Endothelial cell of umbilical vein (primary cell): ENCODE data around the gene CELA1. TPM values are rescaled to one million over a fixed set of nuclear protein-coding genes. Genes with fewer than 3 reads are reported as not detected.

Experiments used
- BruUV-seq: library from RNA; stranded (reverse); fragments of 400-500 nt; replicated peaks from 2 replicates; lab custom pipeline; 2021; lab: Mats Ljungman, UMichigan
- CTCF ChIA-PET: fragments of 300-600, 350-600 bp; sonication (Branson Sonifier 250); formaldehyde crosslinking; loops from one replicate; lab custom pipeline; 2021; ENCODE audit warnings: antibody characterized with exemption, inconsistent platforms; lab: Charles Lee
- POLR2A ChIA-PET: fragments of 300-600, 350-600 bp; sonication (Branson Sonifier 250); formaldehyde crosslinking; loops from one replicate; lab custom pipeline; 2021; ENCODE audit warnings: antibody characterized with exemption, inconsistent platforms; lab: Charles Lee
- DNase-seq: peaks from one replicate; pipeline ENCODE4 v3.0.0-alpha.2; 2011; ENCODE audit warnings: low read depth, low spot score
- FAIRE-seq: peaks from 2 replicates; lab custom pipeline; 2011; peaks lifted over from hg19 to GRCh38; lab: Jason Lieb, UNC
- H2AFZ ChIP-seq: 2 replicates; pipeline ENCODE4 v1.6.0; 2012; ENCODE audit warnings: low read depth, low read length, control low read depth, inconsistent platforms
- H3K27ac ChIP-seq: 2 replicates; pipeline ENCODE4 v1.5.1; 2011; ENCODE audit warnings: low read depth, mild to moderate bottlenecking, control low read depth, low read length, moderate library complexity; ENCODE audit not compliant: insufficient read depth
- H3K27me3 ChIP-seq, 2 experiments: 2 replicates each; pipeline versions ENCODE4 v1.6.0 to v1.6.1; 2011; ENCODE audit warnings: low read length in 2 of 2, mixed read lengths in 1 of 2; ENCODE audit not compliant: control insufficient read depth in 2 of 2, insufficient read depth in 2 of 2
- H3K36me3 ChIP-seq, 2 experiments: 2 replicates in 1 of 2; 3 replicates in 1 of 2; pipeline ENCODE4 v1.5.1; 2011; ENCODE audit warnings: low read length in 2 of 2, mild to moderate bottlenecking in 1 of 2, moderate library complexity in 1 of 2; ENCODE audit not compliant: control insufficient read depth in 2 of 2, insufficient read depth in 2 of 2; ENCODE audit errors: extremely low read depth in 1 of 2
- H3K4me1 ChIP-seq: 3 replicates; pipeline ENCODE4 v1.5.1; 2011; ENCODE audit warnings: mild to moderate bottlenecking, low read length; ENCODE audit not compliant: control insufficient read depth, insufficient read depth; ENCODE audit errors: extremely low read depth
- H3K4me2 ChIP-seq: 2 replicates; pipeline ENCODE4 v1.6.1; 2011; ENCODE audit warnings: low read length, control low read depth, mixed read lengths; ENCODE audit not compliant: insufficient read depth
- H3K4me3 ChIP-seq, 3 experiments: fragments of 200-600 bp in 1 of 3; sonication (generic), shearing (Covaris generic) in 1 of 3; replicated peaks in 1 of 3; 2 replicates each; pipeline ENCODE4 v1.5.1; 2011 to 2016; ENCODE audit warnings: control low read depth in 3 of 3, low read length in 3 of 3, mild to moderate bottlenecking in 2 of 3, inconsistent platforms in 1 of 3, low read depth in 1 of 3, moderate library complexity in 1 of 3; ENCODE audit not compliant: insufficient read depth in 1 of 3
- H3K79me2 ChIP-seq: 2 replicates; pipeline ENCODE4 v1.6.0; 2012; ENCODE audit warnings: low read length, inconsistent platforms; ENCODE audit not compliant: control insufficient read depth, insufficient read depth
- H3K9ac ChIP-seq: replicated peaks from 2 replicates; pipeline ENCODE3; 2011; ENCODE audit warnings: low read length, control low read depth; ENCODE audit not compliant: insufficient read depth; ENCODE audit errors: extremely low read depth
- H3K9me1 ChIP-seq: replicated peaks from 3 replicates; pipeline ENCODE4 v1.6.0; 2011; ENCODE audit warnings: mild to moderate bottlenecking, low read length; ENCODE audit not compliant: control insufficient read depth, insufficient read depth; ENCODE audit errors: extremely low read depth
- H3K9me3 ChIP-seq: replicated peaks from 2 replicates; pipeline ENCODE4 v1.5.1; 2012; ENCODE audit warnings: low read length, inconsistent platforms; ENCODE audit not compliant: control insufficient read depth, insufficient read depth
- H4K20me1 ChIP-seq: replicated peaks from 2 replicates; pipeline ENCODE3; 2011; ENCODE audit warnings: mild to moderate bottlenecking, low read length; ENCODE audit not compliant: control insufficient read depth, insufficient read depth; ENCODE audit errors: extremely low read depth
- EZH2 ChIP-seq: IDR thresholded peaks from 2 replicates; pipeline ENCODE4 v1.6.1; 2012; ENCODE audit warnings: borderline replicate concordance, low read depth, mild to moderate bottlenecking, moderate library complexity, low read length, inconsistent platforms; ENCODE audit not compliant: severe bottlenecking
- FOS ChIP-seq: IDR thresholded peaks from 2 replicates; pipeline ENCODE4 v1.6.1; 2011; ENCODE audit warnings: mild to moderate bottlenecking, low read length, moderate library complexity, borderline replicate concordance; ENCODE audit not compliant: insufficient read depth
- GATA2 ChIP-seq: IDR thresholded peaks from 2 replicates; pipeline ENCODE4 v1.7.0; 2011; ENCODE audit warnings: low read depth, mild to moderate bottlenecking, moderate library complexity, mixed read lengths, low read length; ENCODE audit not compliant: insufficient read length, insufficient read depth
- JUN ChIP-seq: IDR thresholded peaks from 2 replicates; pipeline ENCODE4 v1.6.1; 2011; ENCODE audit warnings: borderline replicate concordance, low read depth; ENCODE audit not compliant: insufficient read length, insufficient read depth
- MYC ChIP-seq: IDR thresholded peaks from one replicate; pipeline ENCODE4 v1.6.1; 2011; ENCODE audit warnings: mild to moderate bottlenecking, low read depth, low read length
- POLR2A ChIP-seq: IDR thresholded peaks from 2 replicates; pipeline ENCODE4 v1.6.1; 2012; ENCODE audit warnings: low read depth, mild to moderate bottlenecking, control low read depth, low read length
- POLR2AphosphoS5 ChIP-seq: IDR thresholded peaks from 2 replicates; pipeline ENCODE4 v1.6.1; 2012; ENCODE audit warnings: low read depth, mild to moderate bottlenecking, control low read depth, low read length, moderate library complexity; ENCODE audit not compliant: insufficient read depth
- dilution Hi-C: fragments of 300-500 bp; cut with MboI; formaldehyde crosslinking; loops from one replicate; pipeline ENCODE4 v1.15.0; 2019; ENCODE audit warnings: low sequenced_read_pairs; ENCODE audit not compliant: extremely low pct_ligation_motif_present
- intact Hi-C: fragments of 100-400 bp; cut with micrococcal nuclease; formaldehyde crosslinking; loops from one replicate; pipeline ENCODE4 v1.10.0; 2022
- polyA plus RNA-seq, 4 experiments: library from polyadenylated mRNA; depleted of rRNA in 3 of 4; stranded (reverse) in 3 of 4; unstranded in 1 of 4; fragments of >200 nt; gene quantifications; 2 replicates each; pipeline versions ENCODE4 v1.2.1 to v1.2.3, GENCODE V29; 2011 to 2012; ENCODE audit warnings: missing spikeins in 1 of 4
- total RNA-seq: library from RNA; stranded (reverse); gene quantifications from 2 replicates; pipeline ENCODE4 v1.2.3, GENCODE V29; 2021

Gene CELA1
- total and polyA plus RNA-seq, 2 donors (not counting 3 experiments of a cell fraction or from before 2014, with no cell fraction given) = not detected

DNA sequence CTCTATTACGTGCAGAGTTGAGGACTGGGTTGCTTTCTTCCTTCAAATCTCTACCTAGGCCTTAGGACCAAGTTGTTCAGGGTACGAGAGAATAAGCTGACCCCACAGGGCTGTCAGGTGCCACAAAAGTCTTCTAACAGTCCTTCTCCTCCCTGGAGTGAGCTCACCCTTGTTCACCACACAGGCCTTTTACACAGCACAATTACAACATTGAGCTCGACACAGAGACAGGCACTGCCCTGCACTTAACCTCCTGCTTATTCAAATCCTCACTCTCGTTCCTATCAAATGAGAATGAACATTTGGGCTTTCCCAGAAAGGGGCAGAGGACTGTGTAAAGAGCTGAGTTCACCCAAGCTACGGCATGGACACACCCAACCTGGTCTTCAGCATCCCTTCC, 42.4 kb upstream of the CELA1 start:
- intact Hi-C loops (no loop called here), dilution Hi-C loops (no loop called here)
- BruUV-seq = no TSS peak
- DNase-seq (no peak), FAIRE-seq (no peak)
- Histone ChIP-seq H3K27me3 (no peaks in the 10 kb centered on the region), H3K27ac (no peak overlapping the region), H3K36me3 (no peaks in the 10 kb centered on the region), H3K4me1 (peaks cover 21% of the 10 kb centered on the region), H3K9me1 (no peaks in the 10 kb centered on the region), H3K4me2 (no peak overlapping the region), H3K79me2 (peaks cover 8% of the 10 kb centered on the region), H3K4me3 (no peak overlapping the region), H3K9me3 (no peaks in the 10 kb centered on the region), H4K20me1 (no peaks in the 10 kb centered on the region), H2AFZ (no peak overlapping the region), H3K9ac (no peak overlapping the region)
- POLR2A ChIA-PET = no interaction called here
- TF ChIP-seq POLR2AphosphoS5 = no peak
- CTCF ChIA-PET = interaction anchor here (1.2 to 2.8 kb wide), 3 partner anchors 12 to 20 kb away, joined by 3 to 9 read pairs (median 7); no protein-coding TSS in a partner anchor

DNA sequence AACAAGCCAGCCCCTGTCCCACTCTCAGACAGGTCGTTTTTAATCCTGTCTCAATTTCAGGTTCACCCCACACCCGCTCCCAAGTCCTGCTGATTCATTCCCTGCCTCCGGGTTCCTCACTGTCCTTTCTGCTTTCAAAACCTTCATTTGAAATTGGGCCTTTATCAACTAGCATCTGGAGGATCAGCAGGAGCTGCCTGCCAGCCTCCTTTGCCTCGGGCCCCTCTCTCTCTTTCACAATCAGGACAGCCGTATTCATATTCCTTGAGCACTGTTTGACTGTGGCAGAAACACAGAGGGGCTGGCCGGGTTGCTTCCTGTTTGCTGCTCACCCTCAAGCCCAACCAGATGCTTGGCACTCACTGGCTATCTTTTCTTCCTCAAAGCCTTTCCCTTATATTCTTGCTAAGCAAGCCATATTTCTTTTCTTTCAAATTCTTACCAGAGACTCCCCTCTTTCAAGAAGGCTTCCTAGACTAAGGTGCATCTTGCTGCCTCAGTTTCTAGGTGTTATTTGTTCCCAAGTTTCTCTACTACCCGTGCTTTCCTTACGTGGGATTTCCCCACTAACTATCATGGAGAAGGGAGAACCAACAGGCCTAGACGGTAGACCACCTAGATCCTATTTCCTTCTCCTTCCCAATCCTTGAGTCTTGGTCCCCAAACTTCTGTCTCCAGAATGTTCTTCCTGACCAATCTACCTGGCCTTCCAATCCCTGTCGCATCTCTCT, 41.8 kb upstream of the CELA1 start:
- intact Hi-C loops = no loop called here
- BruUV-seq = no TSS peak
- ChIA-PET CTCF (interaction anchor here (1.9 kb wide), 1 partner anchor 17 kb away, joined by 9 read pairs; no protein-coding TSS in a partner anchor), POLR2A (no interaction called here)
- DNase-seq = peak; percentile 26
- no peaks in the 10 kb centered on the region for H3K9me3 ChIP-seq
- no peaks in the 10 kb centered on the region for H4K20me1 ChIP-seq
- TF ChIP-seq EZH2 (no peak), POLR2A (no peak), MYC (no peak), GATA2 (no peak), JUN (no peak), FOS (no peak)
- H3K4me2 ChIP-seq = no peak overlapping the region
- H3K9ac ChIP-seq = no peak overlapping the region
- H3K79me2 ChIP-seq = peaks cover 5% of the 10 kb centered on the region
- H3K36me3 ChIP-seq = no peaks in the 10 kb centered on the region
- FAIRE-seq = no peak
- no peaks in the 10 kb centered on the region for H3K9me1 ChIP-seq
- no peaks in the 10 kb centered on the region for H3K27me3 ChIP-seq
- dilution Hi-C loops = no loop called here
- H2AFZ ChIP-seq = no peak overlapping the region
- no peak overlapping the region for H3K4me3 ChIP-seq
- H3K27ac ChIP-seq = no peak overlapping the region
- peaks cover 15% of the 10 kb centered on the region for H3K4me1 ChIP-seq
